K562 (cell line): ENCODE measurements around the gene SLC39A13. TPM values are rescaled to one million over a fixed set of nuclear protein-coding genes. Genes with fewer than 3 reads are reported as not detected.

Experiments used
- BMI1 ChIP-seq: fragments of 150-350 bp; IDR thresholded peaks from 2 replicates; pipeline ENCODE4 v1.6.1; 2014; ENCODE audit warnings: low read length
- CREB1 ChIP-seq, 2 experiments: sonication (generic) in 1 of 2; formaldehyde crosslinking in 1 of 2; IDR thresholded peaks; 2 replicates each; pipeline versions ENCODE4 v1.6.1 to v1.8.0; 2012 to 2022; ENCODE audit warnings: inconsistent platforms in 1 of 2, mild to moderate bottlenecking in 1 of 2, missing genetic modification reagents in 1 of 2, moderate library complexity in 1 of 2
- E2F6 ChIP-seq, 2 experiments: IDR thresholded peaks; 2 replicates each; pipeline ENCODE4 v1.6.1; 2011; ENCODE audit warnings: borderline replicate concordance in 1 of 2, control low read depth in 1 of 2, low read depth in 1 of 2, low read length in 1 of 2, mild to moderate bottlenecking in 1 of 2, mixed read lengths in 1 of 2, moderate library complexity in 1 of 2; ENCODE audit not compliant: insufficient read depth in 1 of 2, insufficient read length in 1 of 2, poor library complexity in 1 of 2, severe bottlenecking in 1 of 2; ENCODE audit errors: extremely low read depth in 1 of 2
- E2F8 ChIP-seq: fragments of 450-650 bp; IDR thresholded peaks from 2 replicates; pipeline ENCODE4 v1.7.1; 2018; ENCODE audit warnings: mild to moderate bottlenecking, low read depth; ENCODE audit not compliant: partially characterized antibody
- ESRRA ChIP-seq: fragments of 450-650 bp; IDR thresholded peaks from 2 replicates; pipeline ENCODE4 v1.6.1; 2014; ENCODE audit warnings: low read depth, mild to moderate bottlenecking, moderate library complexity, borderline replicate concordance
- ETV5 ChIP-seq: sonication (generic); formaldehyde crosslinking; IDR thresholded peaks from 2 replicates; pipeline ENCODE4 v1.4.0; 2020; ENCODE audit warnings: low read depth, mild to moderate bottlenecking, missing genetic modification reagents
- GABPB1 ChIP-seq: sonication (generic); formaldehyde crosslinking; IDR thresholded peaks from 2 replicates; pipeline ENCODE4 v1.8.0; 2022; ENCODE audit warnings: mild to moderate bottlenecking, missing genetic modification reagents
- KDM5B ChIP-seq: fragments of 200-600 bp; sonication (generic); IDR thresholded peaks from 2 replicates; pipeline ENCODE4 v1.6.1; 2012; ENCODE audit warnings: low read depth, mild to moderate bottlenecking, moderate library complexity, low read length, control low read depth, inconsistent platforms; ENCODE audit not compliant: insufficient replicate concordance
- MTA3 ChIP-seq: fragments of 450-650 bp; formaldehyde crosslinking; IDR thresholded peaks from 2 replicates; pipeline ENCODE4 v1.6.1; 2017; ENCODE audit warnings: mild to moderate bottlenecking, borderline replicate concordance
- PCBP2 ChIP-seq: fragments of 200-400 bp; formaldehyde crosslinking; IDR thresholded peaks from 2 replicates; pipeline ENCODE4 v1.6.1; 2018; ENCODE audit warnings: low read length, low read depth, mild to moderate bottlenecking, moderate library complexity; ENCODE audit not compliant: poor library complexity, severe bottlenecking
- PHB2 ChIP-seq: fragments of 450-650 bp; IDR thresholded peaks from 2 replicates; pipeline ENCODE4 v1.6.1; 2017; ENCODE audit warnings: low read depth
- PHTF2 ChIP-seq: fragments of 250-450 bp; sonication (Bioruptor Pico); IDR thresholded peaks from 2 replicates; pipeline ENCODE4 v1.5.0; 2021; ENCODE audit warnings: mild to moderate bottlenecking
- SOX6 ChIP-seq: fragments of 450-650 bp; IDR thresholded peaks from 2 replicates; pipeline ENCODE4 v1.6.1; 2014; ENCODE audit warnings: mild to moderate bottlenecking
- TEAD4 ChIP-seq, 2 experiments: sonication (generic) in 1 of 2; formaldehyde crosslinking in 1 of 2; IDR thresholded peaks; 2 replicates each; pipeline versions ENCODE4 v1.6.1 to v1.8.0; 2012 to 2022; ENCODE audit warnings: borderline replicate concordance in 1 of 2, inconsistent platforms in 1 of 2, low read length in 1 of 2, mild to moderate bottlenecking in 1 of 2, missing genetic modification reagents in 1 of 2
- ZBTB1 ChIP-seq: sonication (generic); formaldehyde crosslinking; IDR thresholded peaks from 2 replicates; pipeline ENCODE4 v1.8.1; 2023; ENCODE audit warnings: missing genetic modification reagents, low read depth, mild to moderate bottlenecking, borderline replicate concordance
- ZFP30 ChIP-seq: fragments of 250-450 bp; sonication (Bioruptor Pico); IDR thresholded peaks from 2 replicates; pipeline ENCODE4 v1.8.0; 2022; ENCODE audit warnings: moderate library complexity, mild to moderate bottlenecking, inconsistent platforms, borderline replicate concordance
- ZNF212 ChIP-seq: fragments of 450-650 bp; formaldehyde crosslinking; IDR thresholded peaks from 2 replicates; pipeline ENCODE4 v1.4.0; 2020; ENCODE audit warnings: mild to moderate bottlenecking
- ZNF644 ChIP-seq: fragments of 200-800 bp; sonication (Bioruptor generic); IDR thresholded peaks from 2 replicates; pipeline ENCODE4 v1.6.1; 2016; ENCODE audit warnings: low read depth, missing genetic modification characterization, missing compliant biosample characterization
- ZNF655 ChIP-seq: fragments of 250-450 bp; sonication (Bioruptor Pico); IDR thresholded peaks from 2 replicates; pipeline ENCODE4 v1.5.0; 2021
- ZNF695 ChIP-seq: fragments of 450-650 bp; formaldehyde crosslinking; IDR thresholded peaks from 2 replicates; pipeline ENCODE4 v1.4.0; 2020; ENCODE audit warnings: mild to moderate bottlenecking, moderate library complexity
- ZNF830 ChIP-seq: fragments of 250-450 bp; sonication (Bioruptor Pico); IDR thresholded peaks from 2 replicates; pipeline ENCODE4 v1.5.0; 2021; ENCODE audit warnings: mild to moderate bottlenecking
- polyA plus RNA-seq, 8 experiments: library from polyadenylated mRNA; depleted of rRNA in 4 of 8; stranded (reverse) in 5 of 8; unstranded in 3 of 8; fragments of >200 nt; fragmentation: Nextera tagmentation in 2 of 8; fragmentation: Illumina TruSeq in 1 of 8; extraction: Ambion mirVana in 2 of 8; extraction: Trizol in 1 of 8; gene quantifications; 2 replicates each; pipeline versions ENCODE4 v1.2.1 to v1.2.3, GENCODE V29; 2011 to 2014; ENCODE audit warnings: inconsistent platforms in 1 of 8, missing spikeins in 1 of 8
- total RNA-seq, 7 experiments: library from RNA; depleted of rRNA in 6 of 7; stranded (reverse); fragments of >200 nt in 6 of 7; fragmentation: Illumina TruSeq in 2 of 7; extraction: Trizol in 2 of 7; gene quantifications; 2 replicates each; pipeline versions ENCODE4 v1.2.1 to v1.2.3, GENCODE V29; 2011 to 2021; ENCODE audit warnings: low replicate concordance in 1 of 7

SLC39A13 gene
- total and polyA plus RNA-seq, 9 of the 15 experiments (the other 6 are each of a cell fraction or from before 2014, with no cell fraction given) = 0.17 to 15.9 (median 3.2) TPM

- TF ChIP-seq PHTF2 (CRISPR knock-in tag) (no peak), SOX6 (peak; percentile 84), ZNF695 (CRISPR knock-in tag) (no peak), ZNF644 (tag) (peak; percentile 53; the same call in 1 of the 2 replicates), ZNF212 (CRISPR knock-in tag) (no peak), E2F8 (peak; percentile 26), ESRRA (0 out of 2 replicates have a peak, but pooled peaks have one; percentile 19), ZBTB1 (peak; percentile 60; the same call in 1 of the 2 replicates), KDM5B (peak; percentile 58), ZFP30 (CRISPR knock-in tag) (no peak), PHB2 (no peak; the same call in 1 of the 2 replicates), E2F6 (IDR thresholded peaks at IDR 0.05; ENCODE audit: borderline replicate concordance in 1 of 2, extremely low read depth in 1 of 2, insufficient read depth in 1 of 2, insufficient read length in 1 of 2, low read depth in 1 of 2, low read length in 1 of 2, poor library complexity in 1 of 2, severe bottlenecking in 1 of 2) (peak in 1 of 2 experiments; percentile 66), GABPB1 (peak; percentile 69; the same call in 1 of the 2 replicates), TEAD4 (IDR thresholded peaks at IDR 0.05; ENCODE audit: low read length) (peak; percentile 90), TEAD4 (CRISPR knock-in tag; IDR thresholded peaks at IDR 0.05; ENCODE audit: borderline replicate concordance) (0 out of 2 replicates have a peak, but pooled peaks have one; percentile 41), ZNF655 (CRISPR knock-in tag) (no peak), MTA3 (peak; percentile 77; the same call in 1 of the 2 replicates), BMI1 (no peak), CREB1 (IDR thresholded peaks at IDR 0.05) (peak; percentile 74), CREB1 (CRISPR knock-in tag; IDR thresholded peaks at IDR 0.05) (no peak; the same call in 1 of the 2 replicates), ETV5 (CRISPR knock-in tag) (peak; percentile 38; the same call in 1 of the 2 replicates), ZNF830 (CRISPR knock-in tag) (no peak), PCBP2 (no peak)
Observed at GRCh38 chr11:47378010-47378835, 30.2 kb upstream of the SLC39A13 start, which contains the start of gene SPI1 (continued).
